ENCODE measurements around the gene TRANK1. TPM values are rescaled to one million over a fixed set of nuclear protein-coding genes. Genes with fewer than 3 reads are reported as not detected.
"Not testable (repeated sequence)": the region's sequence is repeated elsewhere in the genome, so short reads cannot be mapped to it uniquely, and the experiment has no call there.

The TRANK1 gene
- total RNA-seq, 1 donor from 2014 or later: 53.0 TPM

GRCh38 chr3:36923523-36923943, 21.3 kb downstream of the TRANK1 start:
- intact Hi-C loops (cut with micrococcal nuclease): no loop called here

GRCh38 chr3:36920884-36921567, 23.8 kb downstream of the TRANK1 start:
- intact Hi-C loops (cut with micrococcal nuclease): no loop called here

GRCh38 chr3:36919439-36920160, 25.3 kb downstream of the TRANK1 start:
- intact Hi-C loops (cut with micrococcal nuclease): no loop called here

DNA sequence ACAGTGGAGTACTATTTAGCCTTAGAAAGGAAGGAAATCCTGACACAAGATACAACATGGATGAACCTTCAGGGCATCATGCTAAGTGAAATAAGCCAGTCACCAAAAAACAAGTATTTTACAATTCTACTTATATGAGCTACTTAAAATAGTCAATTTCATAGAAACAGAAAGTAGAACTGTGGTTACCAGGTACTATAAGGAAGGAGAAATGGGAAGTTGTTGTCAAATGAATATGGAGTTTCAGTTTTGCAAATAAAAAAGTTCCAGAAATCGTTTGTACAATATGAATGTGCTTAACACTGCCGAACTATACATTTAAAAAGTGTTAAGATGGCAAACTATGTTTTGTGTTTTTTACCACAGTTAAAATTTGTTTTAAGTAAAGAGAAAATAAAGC, 26.8 kb downstream of the TRANK1 start:
- intact Hi-C loops (cut with micrococcal nuclease): loop anchor here (1.0 kb wide), 2 partner anchors 10 to 42 kb away; no protein-coding TSS in a partner anchor

DNA sequence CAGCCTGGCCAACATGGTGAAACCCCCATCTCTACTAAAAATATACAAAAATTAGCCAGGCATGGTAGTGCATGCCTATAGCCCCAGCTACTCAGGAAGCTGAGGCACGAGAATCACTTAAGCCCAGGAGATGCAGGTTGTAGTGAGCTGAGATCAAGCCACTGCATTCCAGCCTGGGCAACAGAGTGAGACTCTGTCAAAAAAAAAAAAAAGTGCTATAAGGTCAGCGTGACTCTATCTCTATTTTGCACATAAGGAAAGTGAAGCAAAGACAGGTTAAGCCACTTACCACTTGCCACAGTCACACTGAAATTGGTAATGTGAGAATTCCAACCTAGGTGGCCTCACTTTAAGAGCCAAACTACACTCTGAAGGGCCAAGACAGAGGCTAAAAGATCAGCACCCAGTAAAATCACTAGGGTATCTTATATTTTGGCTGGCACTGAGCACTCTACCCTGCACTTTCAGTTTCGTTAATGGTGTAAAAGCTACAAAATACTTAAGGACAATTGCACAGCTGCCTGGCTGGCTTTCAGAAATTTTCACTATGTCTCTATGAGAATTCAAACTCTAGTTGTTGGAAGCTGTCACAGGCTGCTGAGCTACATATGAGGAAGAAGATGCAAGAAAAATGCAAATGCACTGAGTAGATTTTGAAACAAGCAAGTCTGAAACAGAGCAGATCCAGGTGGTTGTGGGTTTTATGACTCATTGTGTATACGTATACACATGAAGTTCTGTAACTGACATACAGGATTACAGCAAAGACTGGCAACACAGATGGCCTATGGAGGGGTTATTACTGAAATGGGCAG, 32.7 kb downstream of the TRANK1 start:
- intact Hi-C loops (cut with micrococcal nuclease): loop anchor here (1.0 kb wide), 5 partner anchors 32 to 81 kb away; partner anchors contain the start of genes EPM2AIP1 and MLH1

GRCh38 chr3:36909666-36910065, 35.2 kb downstream of the TRANK1 start:
- intact Hi-C loops (cut with micrococcal nuclease): loop anchor here (2.0 kb wide), 1 partner anchor 67 kb away; no protein-coding TSS in a partner anchor

- intact Hi-C loops (cut with micrococcal nuclease): loop anchor here (2.0 kb wide), 1 partner anchor 66 kb away; no protein-coding TSS in a partner anchor
Observed at GRCh38 chr3:36909181-36909580, 35.7 kb downstream of the TRANK1 start.

DNA sequence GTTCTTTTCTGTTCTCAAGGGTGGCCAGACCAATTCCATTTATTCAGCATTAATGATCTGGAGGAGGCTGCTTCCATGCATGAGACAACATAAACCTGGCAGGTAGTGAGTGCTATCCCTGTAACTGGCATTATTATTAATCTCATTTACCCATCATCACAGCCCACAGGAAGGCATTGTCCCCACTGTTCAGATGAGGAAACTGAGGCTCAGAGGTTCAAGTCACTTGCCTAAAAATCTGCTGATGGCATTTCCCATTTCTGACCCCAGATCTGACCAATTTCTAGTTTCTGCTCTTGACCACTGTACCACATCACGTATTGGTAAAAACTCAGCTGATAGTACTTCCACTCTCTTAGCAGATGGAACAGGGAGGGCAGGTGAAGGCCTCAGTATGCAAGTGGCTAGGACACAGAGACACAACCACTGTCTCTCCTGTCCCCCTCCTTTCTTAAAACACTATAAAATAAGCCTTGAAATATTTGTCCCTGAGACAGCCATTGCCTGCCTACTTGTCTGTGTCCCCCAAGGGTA, 36.1 kb downstream of the TRANK1 start:
- intact Hi-C loops (cut with micrococcal nuclease): loop anchor here (1.0 to 2.0 kb wide), 6 partner anchors 10 to 85 kb away; partner anchors contain the start of genes EPM2AIP1 and MLH1

GRCh38 chr3:36907911-36908646, 36.8 kb downstream of the TRANK1 start:
- intact Hi-C loops (cut with micrococcal nuclease): loop anchor here (1.0 to 2.0 kb wide), 6 partner anchors 10 to 85 kb away; partner anchors contain the start of genes EPM2AIP1 and MLH1

GRCh38 chr3:36906504-36907149, 38.2 kb downstream of the TRANK1 start:
- intact Hi-C loops (cut with micrococcal nuclease): no loop called here

GRCh38 chr3:36905545-36905944, 39.3 kb downstream of the TRANK1 start:
- intact Hi-C loops (cut with micrococcal nuclease): no loop called here

DNA sequence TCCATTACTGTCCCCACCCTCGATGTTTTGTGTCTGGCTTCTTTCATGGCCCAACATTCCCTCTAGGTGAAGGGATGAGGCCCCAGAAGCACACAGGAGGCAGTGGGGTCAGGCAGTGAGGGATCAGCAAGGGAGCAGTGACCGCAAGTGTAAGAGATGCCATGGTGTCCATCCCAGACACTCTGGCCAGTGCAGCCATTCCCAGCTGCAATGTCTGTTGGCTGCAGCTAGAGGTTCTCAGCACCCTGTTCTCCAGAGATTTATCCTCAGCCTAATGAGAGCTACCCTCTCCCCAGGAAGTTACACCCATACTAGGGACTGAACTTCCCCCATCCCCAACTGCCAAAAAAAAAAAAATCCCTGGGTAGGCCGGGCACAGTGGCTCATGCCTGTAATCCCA, 40.2 kb downstream of the TRANK1 start:
- intact Hi-C loops (cut with micrococcal nuclease): no loop called here

DNA sequence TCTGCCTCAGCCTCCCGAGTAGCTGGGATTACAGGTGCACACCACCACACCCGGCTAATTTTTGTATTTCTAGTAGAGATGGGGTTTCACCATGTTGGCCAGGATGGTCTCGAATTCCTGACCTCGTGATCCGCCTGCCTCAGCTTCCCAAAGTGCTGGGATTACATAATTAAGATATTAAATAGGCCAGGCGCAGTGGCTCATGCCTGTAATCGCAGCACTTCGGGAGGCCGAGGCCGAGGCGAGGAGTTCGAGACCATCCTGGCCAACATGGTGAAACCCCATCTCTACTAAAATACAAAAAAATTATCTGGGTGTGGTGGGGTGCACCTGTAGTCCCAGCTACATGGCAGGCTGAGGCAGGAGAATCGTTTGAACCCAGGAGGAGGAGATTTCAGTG, 40.8 kb downstream of the TRANK1 start:
- intact Hi-C loops (cut with micrococcal nuclease): not testable (repeated sequence)

DNA sequence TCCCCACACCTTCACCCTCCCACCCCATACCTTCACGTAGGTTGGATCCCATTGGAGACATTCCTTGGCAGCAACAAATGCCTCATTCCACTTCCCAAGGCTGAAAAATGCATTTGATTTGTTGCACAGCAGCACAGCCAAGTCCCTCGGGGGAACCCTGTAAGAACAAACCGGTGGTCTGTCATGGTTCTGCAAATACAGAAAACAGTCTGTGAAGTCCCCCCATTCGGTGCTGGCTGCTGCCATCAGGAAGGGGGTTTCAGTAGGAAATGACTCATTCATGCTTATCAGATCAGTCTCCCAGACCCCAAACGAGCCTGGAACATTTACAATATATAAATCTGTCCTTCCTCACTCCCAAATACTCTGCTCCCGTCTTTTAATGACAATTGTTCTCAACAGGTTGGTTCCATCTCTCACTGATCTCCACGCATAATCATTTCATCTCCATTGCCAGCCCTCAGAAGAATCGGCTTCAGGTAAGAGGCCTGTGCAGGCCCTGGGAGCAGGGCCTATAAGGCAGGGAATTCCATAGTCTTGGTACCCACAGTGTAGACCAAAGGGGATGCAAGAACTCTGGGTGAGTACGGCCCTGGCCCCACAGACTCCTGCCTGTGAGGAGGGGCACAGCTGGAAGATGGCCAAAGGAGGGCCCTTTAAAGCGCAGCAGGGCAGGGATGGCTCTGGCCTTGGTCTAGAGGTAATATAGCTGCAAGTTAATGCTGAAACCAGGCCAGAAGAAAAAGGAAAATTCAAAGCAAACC, 41.6 kb downstream of the TRANK1 start:
- intact Hi-C loops (cut with micrococcal nuclease): no loop called here

DNA sequence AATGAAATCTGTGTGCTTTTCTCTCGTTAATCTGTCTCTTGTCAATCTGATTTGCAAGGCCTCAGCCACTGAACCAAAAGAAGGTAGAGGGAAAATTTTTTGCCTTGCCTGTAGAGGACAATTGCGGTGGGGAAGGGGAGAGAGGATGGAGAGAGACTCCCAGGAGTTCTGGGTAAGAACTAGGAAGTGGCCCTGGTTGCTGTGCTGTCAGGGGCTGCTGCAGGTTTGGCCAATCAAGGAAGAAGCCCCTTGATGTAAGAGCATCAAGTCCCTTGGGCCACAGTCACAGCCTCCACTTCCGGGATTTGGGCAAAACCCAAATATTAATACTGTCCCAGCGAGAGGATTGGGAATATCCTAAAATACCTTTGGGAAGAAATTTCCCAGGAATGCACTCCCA, 43.3 kb downstream of the TRANK1 start:
- intact Hi-C loops (cut with micrococcal nuclease): no loop called here

GRCh38 chr3:36900474-36901443, 44.1 kb downstream of the TRANK1 start:
- intact Hi-C loops (cut with micrococcal nuclease): no loop called here

- intact Hi-C loops (cut with micrococcal nuclease): no loop called here
Observed at GRCh38 chr3:36895496-36896409, 49.1 kb downstream of the TRANK1 start.

Data from T-helper 1 cell treated with Interleukin-12 subunit alpha and Interleukin-12 subunit beta and Interleukin-4 antibody, amounts not matched to agents 30 ng/mL and 1 ng/mL, for 36 hours (primary cell).